Motor neuron (in vitro differentiated cells): ENCODE data around the gene C1orf116. TPM values are rescaled to one million over a fixed set of nuclear protein-coding genes. Genes with fewer than 3 reads are reported as not detected.
"Not testable (repeated sequence)": the region's sequence is repeated elsewhere in the genome, so short reads cannot be mapped to it uniquely, and the experiment has no call there.

ENCODE experiments used
- ATAC-seq, 8 experiments: fragments of 200-7000 bp; cut with Tn5 transposase; replicated peaks in 6 of 8; 2 replicates each; pipeline ENCODE4 v1.8.0; 2021; ENCODE audit warnings: mild to moderate bottlenecking in 8 of 8, moderate library complexity in 8 of 8
- H3K27ac ChIP-seq, 2 donors: fragments of 250-450 bp; sonication (Bioruptor Pico); 2 replicates each; pipeline ENCODE4 v1.9.0; 2021; ENCODE audit warnings: antibody characterized with exemption in 2 of 2, mild to moderate bottlenecking in 2 of 2, moderate library complexity in 1 of 2
- H3K4me1 ChIP-seq, 2 donors: fragments of 250-450 bp; sonication (Bioruptor Pico); replicated peaks in 1 of 2; 2 replicates each; pipeline ENCODE4 v1.6.1; 2021; ENCODE audit warnings: antibody characterized with exemption in 2 of 2, mild to moderate bottlenecking in 2 of 2, moderate library complexity in 1 of 2
- H3K4me3 ChIP-seq, 5 donors: fragments of 250-450 bp; sonication (Bioruptor Pico); 2 replicates each; pipeline ENCODE4 v1.9.0; 2021; ENCODE audit warnings: antibody characterized with exemption in 5 of 5, mild to moderate bottlenecking in 5 of 5, moderate library complexity in 4 of 5
- WGBS, 10 experiments: fragments of 450-650 bp; shearing (Covaris generic); methylation state at CpG; one replicate each; pipeline ENCODE4 v1.0.0; 2022; 5-methylcytosine and 5-hydroxymethylcytosine counted together
- in situ Hi-C, 9 experiments: fragments of 400-800 bp; cut with MboI; loops; one replicate each; pipeline ENCODE4 v1.15.0; 2021; ENCODE audit warnings: low sequenced_read_pairs in 9 of 9, low pct_unique_long_range_greater_than_20kb in 2 of 9; ENCODE audit not compliant: unreplicated experiment in 9 of 9
- total RNA-seq, 8 experiments: library from RNA; unstranded; fragments of 300-600 nt; gene quantifications; 2 replicates each; pipeline versions ENCODE4 v1.2.3 to v1.2.4, GENCODE V29; 2022

C1orf116 gene
- total RNA-seq, 8 experiments from 2014 or later: 0.07 to 0.52 (median 0.17) TPM; not detected in 1

GRCh38 chr1:207055386-207056001, 22.9 kb upstream of the C1orf116 start:
- no peak for ATAC-seq
- no peak overlapping the region for H3K27ac ChIP-seq
- WGBS, 10 experiments: 0 to 100% (median 74%) methylated on average over 1 to 3 of the region's 3 CpGs; no CpG with 5 or more reads in 3 of the 10 experiments
- peaks cover 13 to 14% of the 10 kb centered on the region in 2 donors for H3K4me1 ChIP-seq
- no peak overlapping the region for H3K4me3 ChIP-seq
- in situ Hi-C loops: no loop called here

GRCh38 chr1:207054491-207054890, 21.9 kb upstream of the C1orf116 start:
- no peak overlapping the region for H3K27ac ChIP-seq
- H3K4me1 ChIP-seq: peaks cover 16 to 18% of the 10 kb centered on the region in 2 donors
- H3K4me3 ChIP-seq: no peak overlapping the region
- in situ Hi-C loops: no loop called here
- ATAC-seq: no peak
- WGBS, 10 experiments: 0 to 83% (median 60%) methylated on average over 1 to 2 of the region's 2 CpGs; no CpG with 5 or more reads in 1 of the 10 experiments

GRCh38 chr1:207052911-207053769, 20.6 kb upstream of the C1orf116 start, which contains the start of gene PFKFB2:
PFKFB2 (plus strand) TSS chr1:207053275; CDS start chr1:207054718, 1,443 bp downstream.
- Histone ChIP-seq H3K4me1 (peaks cover 19 to 21% of the 10 kb centered on the region in 2 donors), H3K27ac (peak within 1 kb of the TSS; percentile 9 to 21), H3K4me3 (peak within 1 kb of the TSS; percentile 47 to 96 (median 77))
- in situ Hi-C loops: no loop called here
- peak; percentile 78 to 94 (median 92) for ATAC-seq
- WGBS, 10 experiments: 0 to 35% (median 9%) methylated on average over 1 to 32 of the region's 56 CpGs

GRCh38 chr1:207051191-207051943, 18.8 kb upstream of the C1orf116 start, which contains the start of gene YOD1:
YOD1 (minus strand) TSS chr1:207051208; CDS start chr1:207051030, 178 bp downstream.
- H3K4me3 ChIP-seq: peak within 1 kb of the TSS; percentile 79 to 100 (median 98)
- WGBS, 10 experiments: 33 to 71% (median 54%) methylated on average over 2 to 15 of the region's 15 CpGs; no CpG with 5 or more reads in 1 of the 10 experiments
- H3K4me1 ChIP-seq: peaks cover 31 to 37% of the 10 kb centered on the region in 2 donors
- ATAC-seq: peak in 4 of 8 experiments; percentile 4 to 22 (median 6)
- in situ Hi-C loops: no loop called here
- H3K27ac ChIP-seq: peak within 1 kb of the TSS; percentile 90

GRCh38 chr1:207050480-207051190, 18.1 kb upstream of the C1orf116 start:
- Histone ChIP-seq H3K4me3 (peak overlapping the region; percentile 79 to 100 (median 98)), H3K4me1 (peaks cover 31 to 44% of the 10 kb centered on the region in 2 donors), H3K27ac (peak overlapping the region; percentile 90)
- 0 to 20% (median 1%) methylated on average over 1 to 44 of the region's 47 CpGs; no CpG with 5 or more reads in 2 of the 10 experiments for WGBS, 10 experiments
- ATAC-seq: peak; percentile 31 to 55 (median 42)
- in situ Hi-C loops: no loop called here

GRCh38 chr1:207049974-207050391, 17.4 kb upstream of the C1orf116 start:
- Histone ChIP-seq H3K4me1 (peaks cover 31 to 49% of the 10 kb centered on the region in 2 donors), H3K4me3 (peak overlapping the region; percentile 79 to 100 (median 98)), H3K27ac (peak overlapping the region; percentile 90)
- in situ Hi-C loops: no loop called here
- WGBS, 10 experiments: 0 to 4% (median 0%) methylated on average over 4 to 6 of the region's 6 CpGs
- no peak for ATAC-seq

- H3K4me3 ChIP-seq: peak overlapping the region; percentile 79 to 100 (median 98)
- in situ Hi-C loops: no loop called here
- no peak overlapping the region for H3K27ac ChIP-seq
- no peak for ATAC-seq
- H3K4me1 ChIP-seq: peaks cover 31 to 49% of the 10 kb centered on the region in 2 donors
- WGBS, 10 experiments: 6 to 63% (median 50%) methylated on average over 2 to 8 of the region's 8 CpGs
These were observed 17.0 kb upstream of the C1orf116 start for GRCh38 chr1:207049514-207049913.

GRCh38 chr1:207049054-207049453, 16.5 kb upstream of the C1orf116 start:
- Histone ChIP-seq H3K27ac (no peak overlapping the region), H3K4me3 (no peak overlapping the region), H3K4me1 (peaks cover 31 to 49% of the 10 kb centered on the region in 2 donors)
- in situ Hi-C loops: no loop called here
- 60 to 100% (median 95%) methylated on average over 1 to 4 of the region's 4 CpGs; no CpG with 5 or more reads in 1 of the 10 experiments for WGBS, 10 experiments
- ATAC-seq: no peak

GRCh38 chr1:207048041-207048440, 15.5 kb upstream of the C1orf116 start:
- Histone ChIP-seq H3K4me1 (peaks cover 31 to 49% of the 10 kb centered on the region in 2 donors), H3K4me3 (no peak overlapping the region), H3K27ac (no peak overlapping the region)
- in situ Hi-C loops: no loop called here
- no peak for ATAC-seq
- WGBS, 10 experiments: 60 to 92% (median 75%) methylated on average over 1 to 6 of the region's 6 CpGs; no CpG with 5 or more reads in 1 of the 10 experiments

- no peak for ATAC-seq
- in situ Hi-C loops: no loop called here
- peaks cover 31 to 49% of the 10 kb centered on the region in 2 donors for H3K4me1 ChIP-seq
- 80 to 100% (median 100%) methylated on average over 1 of the region's 1 CpG; no CpG with 5 or more reads in 4 of the 10 experiments for WGBS, 10 experiments
- no peak overlapping the region for H3K27ac ChIP-seq
- H3K4me3 ChIP-seq: no peak overlapping the region
These were observed 14.9 kb upstream of the C1orf116 start for GRCh38 chr1:207047505-207047904.

GRCh38 chr1:207045453-207045852, 12.9 kb upstream of the C1orf116 start:
- Histone ChIP-seq H3K4me1 (peaks cover 17 to 36% of the 10 kb centered on the region in 2 donors), H3K4me3 (no peak overlapping the region), H3K27ac (no peak overlapping the region)
- ATAC-seq: no peak
- in situ Hi-C loops: no loop called here
- WGBS, 10 experiments: 17 to 94% (median 69%) methylated on average over 1 to 2 of the region's 2 CpGs; no CpG with 5 or more reads in 2 of the 10 experiments

GRCh38 chr1:207041397-207041796, 8.8 kb upstream of the C1orf116 start:
- 92 to 100% (median 97%) methylated on average over 1 to 2 of the region's 2 CpGs; no CpG with 5 or more reads in 6 of the 10 experiments for WGBS, 10 experiments
- H3K4me3 ChIP-seq, in situ Hi-C loops, H3K27ac ChIP-seq, ATAC-seq: not testable (repeated sequence)
- peaks cover 0 to 12% of the 10 kb centered on the region in 2 donors for H3K4me1 ChIP-seq
